HAP-1 (cell line): ENCODE results near the gene GDPD5.
A peak's percentile ranks its signal among the peaks of the same experiment; 100 is the strongest.

Experiments used
- DNase-seq, 2 experiments: peaks; one replicate each; pipeline ENCODE4 v3.0.0-alpha.2; 2016 to 2020; ENCODE audit warnings: low spot score in 2 of 2
- H3K27me3 ChIP-seq: fragments of 250-450 bp; sonication (Bioruptor Pico); 2 replicates; pipeline ENCODE4 v1.5.1; 2020; ENCODE audit warnings: low read depth, mild to moderate bottlenecking, moderate library complexity
- H3K36me3 ChIP-seq: fragments of 250-450 bp; sonication (Bioruptor Pico); replicated peaks from 2 replicates; pipeline ENCODE4 v1.5.1; 2020; ENCODE audit warnings: mild to moderate bottlenecking
- H3K4me1 ChIP-seq: fragments of 250-450 bp; sonication (Bioruptor Pico); 2 replicates; pipeline ENCODE4 v1.5.1; 2020; ENCODE audit warnings: mild to moderate bottlenecking
- H3K4me3 ChIP-seq: fragments of 250-450 bp; sonication (Bioruptor Pico); 2 replicates; pipeline ENCODE4 v1.5.1; 2020; ENCODE audit warnings: mild to moderate bottlenecking, moderate library complexity
- H3K9me3 ChIP-seq: fragments of 250-450 bp; sonication (Bioruptor Pico); 2 replicates; pipeline ENCODE4 v1.5.1; 2020; ENCODE audit warnings: mild to moderate bottlenecking, moderate library complexity
- in situ Hi-C: fragments of 300-500 bp; cut with MboI; formaldehyde crosslinking; loops from 3 replicates; pipeline ENCODE4 v1.14.3; 2020; ENCODE audit warnings: low sequenced_read_pairs, inconsistent platforms, mixed read lengths

The GDPD5 gene

DNA sequence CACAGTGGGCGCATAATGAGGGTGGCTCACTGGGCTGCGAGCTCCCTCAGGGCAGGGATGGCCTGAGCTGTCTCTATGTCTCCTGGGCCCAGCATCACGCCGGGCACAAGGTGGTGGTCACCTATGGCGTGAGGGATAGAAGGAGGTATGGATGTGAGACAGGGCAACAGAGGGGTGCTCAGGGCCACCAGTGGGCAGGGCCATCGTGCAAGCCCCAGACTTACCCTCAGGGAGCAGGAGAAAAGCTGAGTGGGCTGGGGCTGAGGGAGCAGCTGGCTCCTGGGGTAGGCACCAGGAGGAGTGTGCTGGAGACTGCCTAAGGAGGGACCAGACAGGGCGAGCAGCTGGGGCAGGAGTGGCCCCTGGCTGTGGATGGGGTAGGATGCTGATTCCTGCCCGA lies 58.4 kb downstream of the GDPD5 start:
- Histone ChIP-seq H3K4me3 (no peak overlapping the region), H3K36me3 (no peaks in the 10 kb centered on the region), H3K27me3 (no peaks in the 10 kb centered on the region), H3K4me1 (no peaks in the 10 kb centered on the region), H3K9me3 (no peaks in the 10 kb centered on the region)
- DNase-seq: no peak
- in situ Hi-C loops: no loop called here

DNA sequence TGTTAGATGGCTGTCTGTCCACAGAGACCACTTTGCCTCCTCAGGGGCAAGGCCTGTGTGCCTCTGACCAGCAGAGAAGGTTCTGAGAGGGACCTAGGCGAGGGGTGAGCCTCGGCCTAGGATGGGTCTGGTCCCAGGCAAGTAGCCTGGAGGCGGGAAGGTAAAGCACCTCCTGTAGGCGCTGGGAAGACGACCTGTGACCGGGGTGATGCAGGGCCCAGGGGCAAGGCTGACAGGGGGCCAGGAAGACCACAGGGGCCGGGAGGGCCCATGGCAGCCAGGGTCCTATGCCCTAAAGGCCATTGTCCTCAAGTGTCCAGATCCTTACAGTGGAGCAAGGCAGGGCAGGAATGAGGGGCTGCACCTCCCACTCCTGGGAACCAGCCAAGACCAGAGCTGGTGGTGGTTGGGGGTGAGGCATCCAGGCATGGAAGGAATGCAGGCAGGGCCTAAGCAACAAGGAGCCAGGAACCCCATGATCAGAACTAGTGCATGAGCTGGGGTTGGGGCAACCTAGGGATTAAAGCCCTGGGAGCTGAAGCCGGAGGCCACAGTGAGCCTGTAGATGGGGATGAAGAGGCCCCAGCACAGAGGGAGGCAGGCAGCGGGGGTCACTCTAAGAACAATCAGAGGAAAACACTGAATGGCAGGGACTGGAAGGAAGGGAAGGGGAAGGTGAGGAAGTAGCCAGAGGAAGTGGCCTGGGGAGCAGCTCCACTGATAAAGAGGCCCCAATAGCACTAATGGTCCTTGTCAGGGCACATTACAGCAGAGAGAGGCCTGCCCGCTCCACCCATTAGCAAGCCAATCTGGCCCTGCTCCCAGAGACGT lies 59.8 kb downstream of the GDPD5 start:
- Histone ChIP-seq H3K36me3 (no peaks in the 10 kb centered on the region), H3K27me3 (no peaks in the 10 kb centered on the region), H3K4me3 (no peak overlapping the region), H3K4me1 (no peaks in the 10 kb centered on the region), H3K9me3 (no peaks in the 10 kb centered on the region)
- DNase-seq: no peak
- in situ Hi-C loops: no loop called here

GRCh38 chr11:75463106-75463774 lies 62.5 kb downstream of the GDPD5 start:
- in situ Hi-C loops: no loop called here
- no peak overlapping the region for H3K4me3 ChIP-seq
- H3K4me1 ChIP-seq: no peaks in the 10 kb centered on the region
- DNase-seq: no peak
- no peaks in the 10 kb centered on the region for H3K27me3 ChIP-seq
- no peaks in the 10 kb centered on the region for H3K36me3 ChIP-seq
- no peaks in the 10 kb centered on the region for H3K9me3 ChIP-seq

DNA sequence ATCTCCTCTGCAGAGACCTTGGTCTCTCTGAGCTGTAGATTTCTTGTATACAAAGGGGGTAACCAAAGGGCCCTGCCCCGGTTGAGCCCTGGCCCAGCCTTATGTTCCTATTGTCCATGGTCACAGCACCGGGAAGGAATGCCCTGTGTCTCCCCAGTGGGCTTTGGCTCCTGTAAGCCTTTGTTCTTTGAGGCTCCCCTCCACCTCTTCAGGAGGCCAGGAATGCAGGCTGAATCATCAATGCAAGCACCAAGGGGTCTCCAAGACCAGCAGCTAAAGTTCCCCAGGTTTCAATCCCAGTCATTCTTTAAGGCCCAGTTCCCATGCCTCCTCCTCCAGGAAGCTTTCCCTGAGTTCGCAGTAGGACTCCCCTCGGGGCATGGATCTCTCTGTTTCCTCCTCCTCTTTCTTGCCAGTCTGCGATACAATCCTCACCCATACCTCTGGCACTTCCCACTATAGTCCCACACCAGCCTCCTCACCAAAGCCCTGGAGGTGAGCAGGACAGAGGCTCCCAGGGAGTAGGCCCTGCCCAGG lies 63.6 kb downstream of the GDPD5 start:
- in situ Hi-C loops: no loop called here
- Histone ChIP-seq H3K27me3 (no peaks in the 10 kb centered on the region), H3K9me3 (no peaks in the 10 kb centered on the region), H3K36me3 (no peaks in the 10 kb centered on the region), H3K4me3 (no peak overlapping the region), H3K4me1 (no peaks in the 10 kb centered on the region)
- no peak for DNase-seq

DNA sequence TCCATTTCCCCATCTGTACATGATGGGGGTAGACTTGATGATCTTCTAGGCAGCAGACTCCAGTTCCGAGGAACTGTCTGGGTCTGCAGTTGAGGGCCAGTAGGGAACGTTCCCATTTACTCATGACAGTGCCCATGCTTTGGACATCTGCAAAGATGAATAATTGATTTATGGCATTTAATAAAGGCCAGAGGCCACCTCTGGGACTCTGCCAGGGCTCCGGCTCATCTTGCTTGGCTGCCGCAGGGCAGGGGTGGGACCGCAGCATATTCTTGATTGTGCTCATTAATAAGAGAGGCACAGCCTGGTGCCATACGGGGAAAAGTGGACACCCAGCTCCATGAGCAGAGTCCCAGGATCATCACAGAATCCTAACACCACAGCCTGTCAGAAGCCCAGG lies 64.6 kb downstream of the GDPD5 start:
- H3K4me3 ChIP-seq: no peak overlapping the region
- no peaks in the 10 kb centered on the region for H3K36me3 ChIP-seq
- H3K27me3 ChIP-seq: no peaks in the 10 kb centered on the region
- H3K4me1 ChIP-seq: no peaks in the 10 kb centered on the region
- in situ Hi-C loops: no loop called here
- no peak for DNase-seq
- H3K9me3 ChIP-seq: no peaks in the 10 kb centered on the region

GRCh38 chr11:75456596-75457183 lies 69.1 kb downstream of the GDPD5 start:
- Histone ChIP-seq H3K27me3 (no peaks in the 10 kb centered on the region), H3K4me3 (no peak overlapping the region), H3K36me3 (no peaks in the 10 kb centered on the region), H3K4me1 (no peaks in the 10 kb centered on the region), H3K9me3 (no peaks in the 10 kb centered on the region; the same call in 1 of the 2 replicates)
- no peak for DNase-seq
- in situ Hi-C loops: no loop called here

- no peaks in the 10 kb centered on the region; the same call in 1 of the 2 replicates for H3K9me3 ChIP-seq
- no peaks in the 10 kb centered on the region for H3K36me3 ChIP-seq
- in situ Hi-C loops: no loop called here
- H3K27me3 ChIP-seq: no peaks in the 10 kb centered on the region
- H3K4me1 ChIP-seq: no peaks in the 10 kb centered on the region
- no peak overlapping the region for H3K4me3 ChIP-seq
- DNase-seq: no peak
Measured at GRCh38 chr11:75454987-75455386, 70.8 kb downstream of the GDPD5 start.

- Histone ChIP-seq H3K4me1 (no peaks in the 10 kb centered on the region), H3K4me3 (no peak overlapping the region), H3K36me3 (no peaks in the 10 kb centered on the region), H3K27me3 (no peaks in the 10 kb centered on the region), H3K9me3 (no peaks in the 10 kb centered on the region; the same call in 1 of the 2 replicates)
- DNase-seq: no peak
- in situ Hi-C loops: no loop called here
Measured at GRCh38 chr11:75453916-75454655, 71.7 kb downstream of the GDPD5 start.

GRCh38 chr11:75450826-75451821 lies 74.6 kb downstream of the GDPD5 start:
- no peaks in the 10 kb centered on the region; the same call in 1 of the 2 replicates for H3K9me3 ChIP-seq
- H3K4me3 ChIP-seq: no peak overlapping the region
- no peaks in the 10 kb centered on the region for H3K27me3 ChIP-seq
- no peaks in the 10 kb centered on the region for H3K4me1 ChIP-seq
- DNase-seq: peak in 1 of 2 experiments; percentile 64
- no peaks in the 10 kb centered on the region for H3K36me3 ChIP-seq
- in situ Hi-C loops: no loop called here

DNA sequence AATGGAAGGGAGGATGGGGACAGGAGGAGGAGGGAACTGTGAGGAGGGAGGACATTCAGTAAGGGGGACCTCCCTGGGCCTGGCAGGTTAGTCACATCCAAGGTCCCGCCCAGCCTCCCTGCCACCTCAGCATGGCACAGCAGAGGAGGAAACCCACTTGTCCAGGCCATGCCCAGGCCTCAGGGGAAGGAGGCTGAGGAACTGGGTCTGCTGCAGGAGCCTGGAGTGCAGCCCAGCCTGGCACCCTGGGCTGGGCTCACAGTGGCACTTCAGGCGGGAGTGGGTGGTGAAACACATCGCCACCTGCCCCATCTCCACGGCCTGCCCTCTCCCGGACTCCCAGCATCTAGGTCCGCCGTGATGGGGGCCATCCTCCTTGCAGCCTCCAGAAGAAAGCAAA lies 75.5 kb downstream of the GDPD5 start:
- no peaks in the 10 kb centered on the region for H3K36me3 ChIP-seq
- no peaks in the 10 kb centered on the region for H3K27me3 ChIP-seq

DNA sequence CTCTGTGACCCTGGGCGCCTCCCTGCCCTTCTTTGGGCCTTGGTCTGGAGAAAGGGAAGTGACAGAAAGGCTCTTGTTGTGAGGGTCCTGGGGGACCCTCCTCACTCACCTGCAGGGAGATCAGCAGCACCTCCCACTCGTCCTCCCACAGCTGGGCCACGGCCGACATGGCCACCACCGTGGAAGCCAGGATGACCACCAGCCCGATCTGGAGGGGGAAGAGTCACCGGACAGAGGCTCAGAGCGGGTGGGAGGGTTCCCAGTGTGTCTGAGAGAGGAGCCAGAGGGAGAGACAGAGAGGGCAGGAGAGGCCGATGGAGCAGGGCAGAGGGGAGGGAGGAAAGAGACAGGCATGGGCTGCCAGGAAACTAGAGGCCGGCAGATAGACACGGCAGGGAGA lies 76.0 kb downstream of the GDPD5 start:
- no peak for DNase-seq
- no peaks in the 10 kb centered on the region for H3K27me3 ChIP-seq
- no peaks in the 10 kb centered on the region; the same call in 1 of the 2 replicates for H3K9me3 ChIP-seq
- no peaks in the 10 kb centered on the region for H3K4me1 ChIP-seq
- in situ Hi-C loops: loop anchor here (5.0 kb wide), 1 partner anchor 88 kb away; no protein-coding TSS in a partner anchor
- H3K36me3 ChIP-seq: no peaks in the 10 kb centered on the region
- H3K4me3 ChIP-seq: no peak overlapping the region

More for the DNA sequence above, 75.5 kb downstream of the GDPD5 start:
- DNase-seq: no peak
- Histone ChIP-seq H3K9me3 (no peaks in the 10 kb centered on the region; the same call in 1 of the 2 replicates), H3K4me1 (no peaks in the 10 kb centered on the region), H3K4me3 (no peak overlapping the region)
- in situ Hi-C loops: no loop called here

- no peak overlapping the region for H3K4me3 ChIP-seq
- H3K36me3 ChIP-seq: no peaks in the 10 kb centered on the region
- DNase-seq: no peak
- H3K27me3 ChIP-seq: no peaks in the 10 kb centered on the region
- no peaks in the 10 kb centered on the region for H3K4me1 ChIP-seq
- in situ Hi-C loops: loop anchor here (5.0 kb wide), 1 partner anchor 88 kb away; no protein-coding TSS in a partner anchor
- no peaks in the 10 kb centered on the region; the same call in 1 of the 2 replicates for H3K9me3 ChIP-seq
Measured at GRCh38 chr11:75449271-75449670, 76.5 kb downstream of the GDPD5 start.
